Heart left ventricle (tissue), 13 donors: ENCODE measurements around the gene RELL1.

Experiments used
- POLR2A ChIP-seq, 2 donors: fragments of 450-650 bp; IDR thresholded peaks; one replicate each; pipeline ENCODE4 v1.6.1; 2017; ENCODE audit warnings: antibody characterized with exemption in 2 of 2, mild to moderate bottlenecking in 2 of 2, moderate library complexity in 2 of 2
- TF ChIP-seq, protein P1 (sequence below), 12 donors: fragments of 200-600 bp; sonication (generic) in 4 of 12; IDR thresholded peaks; one replicate each; pipeline versions ENCODE4 v1.5.0 to v1.8.0; 2018 to 2022; ENCODE audit warnings: antibody characterized with exemption in 12 of 12, mild to moderate bottlenecking in 5 of 12
- donor health status: ischemic (EF 13 %, LVEDD 7.1; RV severe dilation, severe dysfunction).
- donor health status: DM: no; HTN: yes; CAD: no.
- donor health status: DM: no; HTN: no; CAD: no.
- donor health status: ischemic (EF 25% LVEDD 6.9; RV normal size, moderate dysfunction).
- donor health status: ischemic (EF 25% LVEDD 5.7; RV mildly dilated, moderate dysfunction).
- donor health status: ischemic (EF 35%, LVEDD 5.7; RV mildly dilated, moderate dysfunction).
- donor health status: nonischemic (EF 11% LVEDD 7.7; RV severe dilation, severe dysfunction).
- donor health status: DM: yes; HTN: yes; CAD: no.
- donor health status: PGD.
- donor health status: ischemic (EF 29% LVEDD 5.4; RV normal size, mild dysfunction).
- donor health status: nonischemic (EF 23%, LVEDD 6.1; RV moderate dilation, normal function).

DNA sequence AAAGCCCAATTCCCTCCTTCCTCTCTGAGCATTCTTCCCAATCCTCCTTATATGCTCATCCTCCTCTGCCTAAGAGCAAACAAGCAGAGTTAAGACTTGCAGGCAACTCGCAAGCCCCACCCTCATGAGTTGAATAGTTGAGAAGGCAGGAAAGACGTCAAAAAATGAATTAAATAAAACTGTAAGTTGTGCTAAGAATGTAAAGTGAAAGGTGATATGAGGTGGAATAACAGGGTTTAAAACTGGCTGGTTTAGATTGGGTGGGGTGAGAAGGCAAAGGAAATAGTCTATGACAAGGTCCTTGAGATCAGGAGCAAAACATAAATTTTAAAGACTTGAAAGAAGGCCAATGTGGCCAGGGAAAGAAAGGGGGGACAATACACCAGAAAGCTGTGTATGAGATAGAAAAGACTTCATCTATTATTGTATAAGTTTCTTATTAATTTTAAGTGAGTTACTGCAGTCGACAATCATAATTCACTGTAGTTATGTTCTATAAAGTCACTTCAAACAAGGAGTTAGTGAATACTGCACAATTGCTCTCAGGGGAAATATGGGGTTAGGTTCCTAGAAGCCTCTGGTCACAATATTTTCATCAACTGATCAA lies 124.9 kb downstream of the RELL1 start:
- TF ChIP-seq, protein P1, sequence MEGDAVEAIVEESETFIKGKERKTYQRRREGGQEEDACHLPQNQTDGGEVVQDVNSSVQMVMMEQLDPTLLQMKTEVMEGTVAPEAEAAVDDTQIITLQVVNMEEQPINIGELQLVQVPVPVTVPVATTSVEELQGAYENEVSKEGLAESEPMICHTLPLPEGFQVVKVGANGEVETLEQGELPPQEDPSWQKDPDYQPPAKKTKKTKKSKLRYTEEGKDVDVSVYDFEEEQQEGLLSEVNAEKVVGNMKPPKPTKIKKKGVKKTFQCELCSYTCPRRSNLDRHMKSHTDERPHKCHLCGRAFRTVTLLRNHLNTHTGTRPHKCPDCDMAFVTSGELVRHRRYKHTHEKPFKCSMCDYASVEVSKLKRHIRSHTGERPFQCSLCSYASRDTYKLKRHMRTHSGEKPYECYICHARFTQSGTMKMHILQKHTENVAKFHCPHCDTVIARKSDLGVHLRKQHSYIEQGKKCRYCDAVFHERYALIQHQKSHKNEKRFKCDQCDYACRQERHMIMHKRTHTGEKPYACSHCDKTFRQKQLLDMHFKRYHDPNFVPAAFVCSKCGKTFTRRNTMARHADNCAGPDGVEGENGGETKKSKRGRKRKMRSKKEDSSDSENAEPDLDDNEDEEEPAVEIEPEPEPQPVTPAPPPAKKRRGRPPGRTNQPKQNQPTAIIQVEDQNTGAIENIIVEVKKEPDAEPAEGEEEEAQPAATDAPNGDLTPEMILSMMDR (IDR thresholded peaks at IDR 0.05), result no peak
- no peak for TF ChIP-seq POLR2A (IDR thresholded peaks at IDR 0.05)
